Esophagus muscularis mucosa (tissue), 4 donors: Measurements from ENCODE around the gene ASXL2.

ENCODE experiments used
- EP300 ChIP-seq: sonication (generic); formaldehyde crosslinking; IDR thresholded peaks from one replicate; pipeline ENCODE4 v1.6.1; 2017; ENCODE audit warnings: antibody characterized with exemption
- POLR2A ChIP-seq: fragments of 450-650 bp; IDR thresholded peaks from one replicate; pipeline ENCODE4 v1.6.1; 2017; ENCODE audit warnings: antibody characterized with exemption, moderate library complexity, mild to moderate bottlenecking, low read depth
- POLR2AphosphoS5 ChIP-seq, 2 donors: sonication (generic); formaldehyde crosslinking; IDR thresholded peaks; one replicate each; pipeline ENCODE4 v1.6.1; 2017; ENCODE audit warnings: antibody characterized with exemption in 2 of 2
- TF ChIP-seq, protein P1 (sequence below), 3 experiments: fragments of 200-600 bp in 2 of 3; fragments of 450-650 bp in 1 of 3; sonication (generic) in 2 of 3; IDR thresholded peaks; one replicate each; pipeline ENCODE4 v1.5.1; 2017 to 2019; ENCODE audit warnings: antibody characterized with exemption in 3 of 3, mild to moderate bottlenecking in 2 of 3, moderate library complexity in 1 of 3

DNA sequence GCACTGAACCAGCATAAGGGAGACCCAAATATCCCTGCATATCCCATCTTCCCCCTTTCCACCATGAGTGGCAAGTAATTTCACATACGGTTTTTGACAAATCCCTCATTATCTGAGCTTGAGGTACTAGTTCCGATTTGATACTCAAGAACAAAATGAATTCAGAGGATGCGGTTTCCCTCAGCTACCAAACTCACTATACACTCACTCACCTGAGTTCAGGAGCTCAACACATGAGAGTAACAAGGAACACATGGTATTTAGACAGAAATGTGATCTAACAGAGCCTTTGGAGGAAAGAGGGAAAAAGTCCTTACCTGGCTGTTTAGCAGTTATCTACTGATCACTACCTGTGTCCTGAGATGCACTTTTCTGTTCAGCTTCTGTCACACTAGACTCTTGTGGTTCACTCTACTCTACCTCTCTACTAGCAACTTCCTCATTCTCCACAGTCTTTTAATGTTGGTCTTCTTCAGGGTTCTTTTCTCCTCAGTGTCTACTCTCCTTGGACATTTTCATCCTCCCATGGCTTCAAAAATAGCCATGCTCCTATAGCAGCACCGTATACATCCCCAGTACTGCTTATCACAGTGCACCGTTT, 25.1 kb downstream of the ASXL2 start:
- TF ChIP-seq EP300, result no peak
- no peak for TF ChIP-seq POLR2A
- TF ChIP-seq, protein P1, sequence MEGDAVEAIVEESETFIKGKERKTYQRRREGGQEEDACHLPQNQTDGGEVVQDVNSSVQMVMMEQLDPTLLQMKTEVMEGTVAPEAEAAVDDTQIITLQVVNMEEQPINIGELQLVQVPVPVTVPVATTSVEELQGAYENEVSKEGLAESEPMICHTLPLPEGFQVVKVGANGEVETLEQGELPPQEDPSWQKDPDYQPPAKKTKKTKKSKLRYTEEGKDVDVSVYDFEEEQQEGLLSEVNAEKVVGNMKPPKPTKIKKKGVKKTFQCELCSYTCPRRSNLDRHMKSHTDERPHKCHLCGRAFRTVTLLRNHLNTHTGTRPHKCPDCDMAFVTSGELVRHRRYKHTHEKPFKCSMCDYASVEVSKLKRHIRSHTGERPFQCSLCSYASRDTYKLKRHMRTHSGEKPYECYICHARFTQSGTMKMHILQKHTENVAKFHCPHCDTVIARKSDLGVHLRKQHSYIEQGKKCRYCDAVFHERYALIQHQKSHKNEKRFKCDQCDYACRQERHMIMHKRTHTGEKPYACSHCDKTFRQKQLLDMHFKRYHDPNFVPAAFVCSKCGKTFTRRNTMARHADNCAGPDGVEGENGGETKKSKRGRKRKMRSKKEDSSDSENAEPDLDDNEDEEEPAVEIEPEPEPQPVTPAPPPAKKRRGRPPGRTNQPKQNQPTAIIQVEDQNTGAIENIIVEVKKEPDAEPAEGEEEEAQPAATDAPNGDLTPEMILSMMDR (IDR thresholded peaks at IDR 0.05), result no peak
- TF ChIP-seq POLR2AphosphoS5 (IDR thresholded peaks at IDR 0.05), result no peak
